PC-9 (cell line): Measurements from ENCODE around the gene CDH1.
"Not testable (repeated sequence)": the region's sequence is repeated elsewhere in the genome, so short reads cannot be mapped to it uniquely, and the experiment has no call there.

Source experiments
- CTCF ChIP-seq: fragments of 200-600 bp; sonication (generic); conservative IDR thresholded peaks from 2 replicates; pipeline ENCODE4 v1.6.1; 2017; ENCODE audit warnings: mixed run types, antibody characterized with exemption, mild to moderate bottlenecking, moderate library complexity
- EZH2 ChIP-seq: fragments of 200-600 bp; sonication (generic); IDR thresholded peaks from 2 replicates; pipeline ENCODE4 v1.8.0; 2017; ENCODE audit warnings: antibody characterized with exemption, low read depth

- TF ChIP-seq CTCF, EZH2: not testable (repeated sequence)
Observed at GRCh38 chr16:68787419-68787807, 50.3 kb downstream of the CDH1 start.
